T-helper 9 cell (primary cell): ENCODE measurements around the gene GPR142.

Source experiments
- DNase-seq: peaks from one replicate; pipeline ENCODE4 v3.0.0-alpha.2; 2020
- total RNA-seq, 2 donors: gene quantifications; one replicate each; lab custom pipeline; 2026; lab: John Stamatoyannopoulos, UW

The GPR142 gene, protein sequence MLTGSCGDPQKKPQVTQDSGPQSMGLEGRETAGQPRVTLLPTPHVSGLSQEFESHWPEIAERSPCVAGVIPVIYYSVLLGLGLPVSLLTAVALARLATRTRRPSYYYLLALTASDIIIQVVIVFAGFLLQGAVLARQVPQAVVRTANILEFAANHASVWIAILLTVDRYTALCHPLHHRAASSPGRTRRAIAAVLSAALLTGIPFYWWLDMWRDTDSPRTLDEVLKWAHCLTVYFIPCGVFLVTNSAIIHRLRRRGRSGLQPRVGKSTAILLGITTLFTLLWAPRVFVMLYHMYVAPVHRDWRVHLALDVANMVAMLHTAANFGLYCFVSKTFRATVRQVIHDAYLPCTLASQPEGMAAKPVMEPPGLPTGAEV
- total RNA-seq, result 0 reads per million in 2 donors

DNA sequence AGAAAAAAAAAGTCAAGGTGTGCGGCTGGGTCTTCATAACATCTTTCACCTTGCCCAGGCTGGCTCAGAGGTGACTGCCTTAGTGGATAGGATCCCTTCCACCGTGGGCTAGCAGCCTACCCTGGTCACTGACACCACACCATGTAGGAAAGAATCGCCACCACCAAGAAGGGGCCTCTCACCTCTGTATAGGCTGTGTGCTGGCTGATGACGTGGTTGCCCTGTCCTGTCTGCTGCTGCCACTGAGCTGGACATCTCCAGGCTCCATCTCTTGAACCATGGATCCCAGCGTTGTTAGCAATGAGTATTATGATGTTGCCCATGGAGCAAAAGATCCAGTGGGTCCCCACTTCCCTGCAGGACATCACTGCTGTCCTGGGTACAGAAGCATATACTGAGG, at the start of gene GPR142:
TSS of gene GPR142 (plus strand) at position 301 of the 400 bp plus-strand sequence. CDS start 2,035 bp downstream, outside the sequence.
- DNase-seq, result no peak

DNA sequence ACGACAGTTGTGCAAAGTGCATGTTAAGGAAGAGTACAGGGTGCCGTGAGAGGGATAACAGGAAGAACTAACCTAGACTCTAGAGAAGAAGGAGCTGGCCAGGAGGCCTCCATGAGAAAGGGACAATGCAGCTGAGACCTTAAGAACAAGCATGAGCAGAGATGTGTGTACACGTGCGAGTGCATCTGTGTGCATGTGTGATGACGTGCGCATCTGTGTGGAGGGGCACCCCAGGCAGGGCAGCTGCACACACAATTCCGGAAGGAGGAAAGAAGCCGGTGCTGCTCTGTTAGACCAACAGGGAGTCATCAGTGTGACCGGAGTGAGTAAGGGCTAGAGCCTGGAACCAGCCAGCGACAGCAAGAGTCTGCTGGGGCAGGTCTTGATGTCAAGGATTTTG, 48.9 kb upstream of the GPR142 start:
- no peak for DNase-seq

DNA sequence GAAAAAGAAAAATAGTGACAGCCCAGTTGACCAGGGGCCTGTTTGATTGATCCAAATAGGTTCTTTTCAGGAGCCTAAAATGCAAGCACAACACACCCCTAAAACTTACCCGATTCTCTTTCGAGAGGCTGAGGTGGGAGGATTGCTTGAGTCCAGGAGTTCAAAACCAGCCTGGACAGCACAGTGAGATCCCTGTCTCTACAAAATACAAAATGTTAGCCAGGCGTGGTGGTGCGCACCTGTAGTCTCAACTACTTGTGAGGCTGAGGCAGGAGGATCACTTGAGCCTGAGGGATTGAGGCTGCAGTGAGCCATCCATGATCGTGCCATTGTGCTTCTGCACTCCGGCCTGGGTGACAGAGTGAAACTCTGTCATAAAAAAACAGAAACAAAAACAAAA, 42.8 kb upstream of the GPR142 start:
- DNase-seq, result no peak

DNA sequence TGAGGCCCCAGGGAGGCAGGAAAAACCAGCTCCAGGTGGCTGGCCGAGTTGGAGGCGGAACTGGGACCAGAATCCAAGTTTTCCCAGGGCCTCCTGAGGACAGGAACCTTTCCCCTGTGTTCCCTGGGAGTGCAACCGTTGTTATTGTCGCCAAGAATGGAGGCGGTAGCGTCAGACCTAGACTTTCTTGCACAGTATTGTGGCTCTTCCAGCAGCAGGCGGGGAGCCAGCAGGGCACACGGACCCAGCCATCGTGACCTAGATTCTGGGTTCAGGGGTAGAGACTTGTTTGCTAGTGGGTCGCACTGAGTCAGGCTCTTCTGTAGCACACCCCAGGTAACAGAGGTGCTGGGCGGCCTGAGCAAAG, 41.9 kb upstream of the GPR142 start:
- no peak for DNase-seq

DNA sequence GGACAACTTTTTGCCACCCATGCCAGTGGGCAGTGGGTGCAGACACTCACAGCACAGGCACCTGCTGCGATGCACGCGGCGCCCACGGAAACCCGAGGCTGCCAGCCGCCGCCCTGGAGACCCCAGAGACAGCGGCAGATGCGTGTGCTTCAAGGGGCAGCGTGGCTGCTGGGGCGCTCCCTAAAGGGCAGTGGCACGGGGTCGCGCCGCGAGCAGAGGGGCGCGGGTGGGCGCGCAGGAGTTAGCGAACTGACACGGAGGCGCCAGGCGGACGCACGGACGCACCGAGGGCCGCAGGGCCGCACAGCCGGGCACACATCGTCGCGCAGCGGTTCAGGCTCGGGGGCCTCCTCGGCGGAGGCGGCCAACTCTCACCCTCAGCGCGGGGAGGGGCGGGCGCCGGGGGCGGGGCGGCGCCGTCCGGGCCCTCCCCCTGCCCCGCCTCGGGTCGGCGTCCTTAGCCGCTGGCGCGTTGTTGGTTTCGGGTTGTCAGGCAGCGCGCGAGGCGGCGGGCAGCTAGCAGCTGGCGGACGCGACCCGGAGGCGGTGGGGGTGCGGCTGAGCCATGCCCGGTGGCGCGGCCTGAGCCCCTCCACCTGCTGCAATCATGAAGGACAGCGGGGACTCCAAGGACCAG, 41.4 kb upstream of the GPR142 start, which contains the start of gene KIF19:
TSS of gene KIF19 (plus strand) at position 484 of the 637 bp plus-strand sequence. CDS start at position 608, 124 bp downstream.
- DNase-seq, result peak; percentile 49

DNA sequence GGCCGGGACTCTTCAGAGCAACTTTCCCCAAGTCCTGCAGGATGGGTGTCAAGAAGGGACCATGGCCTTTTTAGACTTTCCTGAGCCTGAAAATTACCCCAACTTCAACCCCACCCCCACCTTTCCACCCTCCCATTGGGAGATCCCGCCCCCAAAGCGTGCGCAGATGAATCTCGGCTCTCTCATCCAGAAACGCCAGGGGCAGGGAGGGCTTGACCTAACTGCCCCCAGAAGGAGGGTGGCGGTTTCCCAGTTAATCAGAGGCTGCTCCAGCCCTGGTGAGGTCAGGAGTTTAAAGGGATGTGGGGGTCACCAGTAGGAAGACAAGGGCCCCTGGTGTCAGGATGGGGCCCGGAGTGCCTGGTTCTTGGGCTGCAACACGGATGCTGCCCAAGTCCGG, 40.8 kb upstream of the GPR142 start:
- no peak for DNase-seq

DNA sequence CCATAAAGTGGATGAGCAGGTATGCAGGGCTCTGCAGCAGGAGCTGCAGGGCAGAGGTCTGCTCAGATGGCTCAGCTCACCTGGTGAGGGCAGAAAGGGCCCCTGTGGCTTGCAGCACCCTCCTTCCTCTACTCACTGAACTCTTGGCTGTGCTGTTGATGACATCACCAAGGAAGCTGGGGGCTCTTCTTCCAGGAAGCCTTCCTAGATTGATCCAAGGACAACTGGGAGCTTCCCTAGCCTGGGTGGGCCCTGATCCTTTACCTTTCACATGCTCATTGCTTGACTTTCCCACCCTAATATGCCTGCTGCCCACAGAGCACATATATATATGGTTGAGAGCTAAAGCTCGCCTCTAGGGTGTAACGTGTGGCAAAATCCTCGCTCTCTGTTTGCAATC, 38.8 kb upstream of the GPR142 start:
- no peak for DNase-seq

DNA sequence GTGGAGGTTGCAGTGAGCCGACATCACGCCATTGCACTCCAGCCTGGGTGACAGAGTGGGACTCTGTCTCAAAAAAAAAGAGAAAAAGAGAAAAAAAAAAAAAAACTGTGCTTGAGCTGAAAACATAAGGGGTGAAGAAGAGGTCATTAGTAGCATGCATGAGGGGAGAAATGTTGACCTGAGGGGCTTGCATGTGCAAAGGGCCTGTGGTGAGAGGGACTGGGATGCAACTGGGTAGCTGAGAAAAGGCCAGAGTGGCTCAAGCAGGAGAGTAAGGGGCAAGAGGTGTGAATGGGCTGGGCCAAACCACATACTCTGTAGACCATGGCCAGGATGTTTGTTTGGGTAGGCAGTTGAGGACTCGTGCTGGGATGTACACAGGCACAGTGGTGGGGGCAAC, 37.9 kb upstream of the GPR142 start:
- no peak for DNase-seq

DNA sequence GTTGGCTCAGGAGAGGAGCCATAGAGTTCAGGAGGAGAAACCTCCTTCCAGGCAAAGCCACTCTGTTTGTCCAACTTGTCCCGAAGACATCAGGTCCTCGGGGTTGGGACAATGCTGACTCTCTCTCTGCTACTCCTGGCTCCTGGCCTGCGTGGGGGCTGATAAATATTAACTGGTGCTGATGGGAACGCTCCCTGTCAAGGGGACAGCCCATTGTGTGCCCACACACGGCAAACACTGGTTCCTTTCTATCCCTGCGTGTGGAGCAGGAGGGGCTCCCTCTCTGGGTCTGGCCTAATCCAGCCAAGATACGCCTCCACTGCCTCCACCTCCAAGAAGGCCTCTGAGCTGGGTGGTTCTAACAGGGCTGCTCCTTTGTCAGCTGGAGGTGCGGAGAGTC, 36.9 kb upstream of the GPR142 start:
- no peak for DNase-seq

DNA sequence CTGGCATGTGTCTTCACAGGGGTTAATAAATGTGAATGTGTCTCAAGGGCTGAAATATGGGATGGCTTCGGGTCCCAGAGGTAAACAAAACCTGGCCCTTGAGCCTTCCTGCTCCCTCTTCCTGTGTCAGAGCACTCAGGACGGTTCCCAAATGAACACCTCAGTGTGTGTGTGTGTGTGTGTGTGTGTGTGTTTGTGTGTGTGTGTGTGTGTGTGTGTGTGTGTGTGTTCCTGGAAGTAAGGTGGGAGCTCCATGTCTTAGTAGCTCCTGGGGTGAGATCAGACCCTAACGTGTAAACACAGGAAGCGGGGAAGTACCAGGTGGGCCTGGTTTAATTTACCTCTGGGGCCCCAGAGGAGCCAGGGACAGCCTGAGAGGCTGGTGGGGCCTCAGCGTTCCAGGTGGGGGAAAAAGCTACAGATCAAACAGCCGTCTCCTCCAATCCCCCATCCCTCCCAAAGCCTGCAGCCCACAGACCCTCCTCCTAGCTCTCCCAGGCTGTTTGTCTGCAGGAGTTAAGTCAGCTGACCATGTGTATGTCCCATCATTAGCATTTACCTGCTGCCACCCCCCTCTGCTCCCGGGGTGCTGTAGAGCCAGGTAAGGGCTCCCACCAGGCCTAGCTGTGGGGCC, 35.2 kb upstream of the GPR142 start:
- no peak for DNase-seq

DNA sequence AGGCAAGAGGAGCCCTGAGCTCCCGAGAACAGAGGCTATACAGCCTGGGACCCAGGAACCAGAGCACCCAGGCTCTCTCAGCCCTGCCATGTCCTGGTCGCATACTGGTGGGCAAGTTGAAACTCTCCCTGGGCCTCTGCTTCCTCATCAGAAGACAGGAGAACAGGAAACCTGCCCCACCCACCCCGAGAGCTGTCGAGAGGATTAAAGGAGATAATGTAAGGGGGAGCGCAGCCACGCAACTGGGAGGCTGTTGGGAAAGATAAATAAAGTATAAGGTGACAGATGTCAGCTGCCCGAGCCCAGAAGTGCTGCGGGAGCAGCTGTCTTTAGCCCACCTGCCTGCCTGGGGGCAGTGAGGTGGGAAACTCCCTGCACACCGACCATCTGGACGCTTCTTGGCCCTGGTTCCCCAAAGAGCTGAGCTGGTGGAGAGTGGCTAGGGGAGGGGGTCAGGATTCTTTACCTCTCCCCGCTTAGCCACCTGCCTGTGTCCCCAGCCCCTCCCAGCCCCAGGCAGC, 34.5 kb upstream of the GPR142 start:
- no peak for DNase-seq

DNA sequence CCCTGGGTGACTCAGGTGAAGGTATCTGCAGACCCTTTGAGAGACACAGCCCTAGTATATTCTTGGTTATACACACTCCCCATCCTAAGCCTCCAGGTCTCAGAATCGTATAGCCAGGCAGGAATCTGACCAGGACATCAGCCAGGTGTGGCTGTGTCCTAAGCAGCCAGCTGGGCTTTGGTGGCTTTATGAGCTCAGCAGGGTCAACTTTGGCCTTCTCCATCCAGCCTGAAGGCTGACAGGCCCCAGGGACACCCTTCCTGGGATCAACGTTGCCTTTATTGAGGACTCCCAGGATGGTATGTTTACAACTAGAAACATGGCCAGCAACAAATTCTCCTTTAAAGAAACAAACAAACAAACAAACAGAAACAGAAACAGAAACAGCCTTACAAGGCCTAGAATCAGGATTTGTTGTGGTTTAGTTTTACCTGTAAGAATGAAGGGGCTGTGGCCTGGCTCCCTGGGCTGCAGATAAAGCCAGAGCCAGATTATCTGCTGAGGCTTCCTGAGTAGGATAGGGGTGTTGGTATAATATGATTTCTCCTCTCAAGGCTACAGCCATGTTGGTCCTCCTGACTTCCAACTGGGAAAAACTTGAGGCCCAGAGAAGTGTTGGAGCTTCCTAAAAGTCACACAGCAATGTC, 32.8 kb upstream of the GPR142 start:
- no peak for DNase-seq

DNA sequence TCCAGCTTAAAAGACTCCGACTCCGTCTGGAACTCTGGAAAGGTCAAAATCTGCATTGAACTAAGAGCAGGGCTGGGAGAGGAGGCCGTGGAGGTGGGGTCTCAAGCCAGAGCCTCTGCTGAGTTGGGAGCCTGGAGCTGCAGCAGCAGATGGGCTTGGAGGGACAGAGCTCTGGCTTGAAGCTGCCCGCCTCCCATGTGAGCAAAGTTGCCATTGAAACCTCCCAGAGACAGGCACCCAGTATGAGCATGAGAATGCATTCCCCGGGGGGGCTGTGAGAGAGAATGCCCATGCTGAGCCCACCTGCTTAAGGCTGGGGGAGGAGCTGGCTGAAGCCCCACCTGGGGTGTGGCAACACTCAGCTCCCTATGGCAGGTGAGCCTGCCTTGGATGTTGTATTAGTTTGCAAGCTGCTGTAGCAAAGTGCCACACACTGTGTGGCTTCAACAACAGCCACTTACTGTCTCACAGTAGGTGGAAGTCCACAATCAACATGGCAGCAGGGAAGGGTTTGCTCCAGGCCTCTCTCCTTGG, 31.7 kb upstream of the GPR142 start:
- no peak for DNase-seq

DNA sequence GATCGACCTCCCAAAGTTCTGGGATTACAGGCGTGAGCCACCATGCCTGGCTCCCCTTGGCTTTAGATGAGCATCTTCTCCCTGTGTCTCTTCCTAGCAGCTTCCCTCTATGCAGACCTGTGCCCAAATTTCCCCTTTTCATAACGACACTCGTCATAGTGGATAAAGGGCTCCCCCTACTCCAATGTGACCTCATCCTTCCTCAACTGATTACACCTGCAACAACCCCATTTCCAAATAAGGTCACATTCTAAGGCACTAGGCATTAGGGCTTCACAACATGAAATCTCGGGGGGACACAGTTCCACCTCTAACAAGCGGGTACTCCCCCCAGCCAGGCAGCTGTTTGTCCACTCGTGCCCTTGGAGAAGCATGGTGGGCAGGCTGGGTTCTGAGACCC, 31.0 kb upstream of the GPR142 start:
- DNase-seq, result no peak

DNA sequence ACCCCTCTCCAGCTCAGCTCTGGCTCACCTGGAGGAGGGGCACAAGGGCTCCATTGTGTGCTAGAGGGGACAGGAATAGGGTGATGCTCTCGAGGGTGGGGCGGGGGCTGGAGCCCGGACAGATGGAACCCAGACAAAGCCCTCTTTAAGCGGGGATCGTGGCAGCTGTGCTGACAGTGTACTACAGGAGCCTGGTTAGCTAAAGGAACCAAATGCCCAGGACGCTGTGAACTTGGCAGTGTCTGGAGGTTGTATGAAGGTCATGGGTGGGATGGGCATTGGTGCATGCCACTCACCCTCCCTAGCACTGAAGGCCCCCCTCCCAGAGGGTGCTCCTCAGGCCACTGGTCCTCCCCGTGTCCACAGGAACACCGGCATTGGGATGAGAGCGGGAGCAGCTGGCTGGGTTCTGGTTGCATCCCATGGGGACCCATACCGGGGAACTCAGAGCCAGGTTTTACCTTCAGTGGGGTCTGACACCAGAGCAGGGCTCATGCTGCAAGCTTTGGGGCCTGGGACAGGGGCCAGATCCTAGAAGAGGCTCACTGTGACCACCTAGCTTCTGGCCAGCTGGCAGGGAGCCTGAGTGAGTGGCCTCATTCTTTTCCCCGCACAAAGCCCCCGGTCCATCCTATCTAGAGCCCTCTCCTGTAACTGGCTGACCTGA, 29.3 kb upstream of the GPR142 start:
- no peak for DNase-seq

DNA sequence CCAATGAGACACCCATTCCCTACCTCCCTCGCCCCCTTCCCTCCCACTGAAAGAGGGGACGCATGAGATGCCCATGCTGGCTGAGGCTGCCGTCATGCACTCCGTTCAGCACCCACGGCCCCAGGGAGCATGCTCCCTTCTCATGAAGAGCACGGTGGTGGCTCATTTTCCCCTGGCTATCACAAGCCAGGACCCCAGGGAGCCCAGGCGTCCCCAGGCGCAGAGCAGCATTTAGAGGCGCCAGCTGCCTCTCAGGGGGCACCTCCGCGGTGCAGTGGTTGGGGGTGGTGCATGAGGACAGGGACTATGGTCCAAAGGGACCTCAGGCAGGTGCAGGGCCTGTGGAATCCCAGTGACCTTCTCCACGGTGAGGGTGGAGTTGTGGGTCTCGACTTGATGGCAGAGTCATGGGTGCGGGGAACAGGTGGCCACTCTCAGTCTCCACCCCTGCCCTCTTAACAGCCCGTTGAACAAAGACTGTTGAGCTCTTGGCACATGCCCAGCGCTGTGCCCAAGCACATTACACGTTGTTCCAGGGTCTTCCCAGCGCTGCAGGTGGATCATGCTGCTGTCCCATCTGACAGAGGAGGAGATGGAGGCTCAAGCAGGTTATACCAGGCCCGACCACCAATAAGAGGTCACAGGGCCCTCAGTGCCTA, 27.6 kb upstream of the GPR142 start:
- DNase-seq, result no peak

DNA sequence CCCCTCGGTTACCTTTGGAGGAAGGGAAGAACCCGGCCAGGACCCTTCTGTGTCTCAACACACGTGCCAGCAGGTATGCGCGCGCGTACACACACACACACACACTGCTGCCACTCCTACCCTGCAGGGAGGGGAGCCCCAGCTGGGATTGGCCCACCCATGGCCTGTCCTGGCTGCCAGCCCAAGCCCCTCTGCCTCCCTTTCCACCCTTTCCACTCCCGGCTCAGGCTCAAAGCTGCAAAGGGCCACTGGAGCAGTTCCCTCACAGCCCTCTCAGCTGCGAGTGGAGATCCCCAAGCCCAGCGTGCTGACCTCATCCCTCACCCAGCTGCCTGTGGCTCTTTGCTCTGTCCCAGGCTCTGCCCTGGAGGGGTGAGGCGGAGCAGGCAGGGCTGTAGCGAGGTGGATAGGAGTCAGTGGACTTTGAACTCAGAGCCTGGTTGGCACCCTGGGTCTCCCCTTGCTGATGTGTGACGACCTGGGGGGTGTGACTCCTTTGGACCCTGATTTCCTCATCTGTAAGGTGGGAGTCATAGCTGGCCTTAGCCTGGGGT, 26.8 kb upstream of the GPR142 start:
- no peak for DNase-seq

DNA sequence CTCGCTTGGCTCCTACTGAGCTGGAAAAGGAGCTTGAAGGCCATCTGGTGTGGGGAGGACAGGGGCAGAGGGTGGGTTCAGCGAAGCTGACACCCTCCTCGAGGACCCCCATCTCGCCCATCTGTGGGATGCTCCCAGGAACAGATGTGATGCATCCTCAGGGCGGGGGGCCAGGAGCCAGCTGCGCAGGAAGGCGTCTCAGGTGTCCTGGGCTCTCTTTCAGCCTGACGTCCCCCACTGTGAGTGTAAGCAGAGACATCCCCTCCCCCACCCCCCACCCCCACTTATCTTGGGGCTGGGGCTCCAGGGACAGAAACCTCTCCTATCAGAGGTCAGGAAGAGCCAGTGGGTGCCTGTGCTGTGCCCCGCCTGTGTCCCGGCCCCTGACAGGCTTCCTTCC, 25.1 kb upstream of the GPR142 start:
- no peak for DNase-seq

DNA sequence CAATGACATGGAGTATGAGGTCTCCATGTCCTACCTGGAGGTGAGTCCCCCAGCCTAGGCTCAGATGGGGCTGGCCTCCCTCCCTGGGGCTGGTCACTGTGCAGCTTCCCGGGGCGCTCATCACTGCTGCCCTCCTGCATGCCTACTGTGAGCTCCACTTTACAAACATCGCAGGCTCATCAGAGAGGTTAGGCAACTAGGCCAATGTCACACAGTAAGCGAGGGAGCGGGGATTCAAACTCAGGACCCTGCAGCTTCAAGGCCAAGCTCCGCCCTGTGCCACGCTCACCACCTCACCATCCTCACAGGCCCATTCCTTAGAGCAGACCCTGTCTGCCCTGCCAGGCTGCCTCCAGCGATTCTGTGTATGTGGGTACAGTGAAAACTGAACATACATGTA, 24.2 kb upstream of the GPR142 start:
- no peak for DNase-seq

DNA sequence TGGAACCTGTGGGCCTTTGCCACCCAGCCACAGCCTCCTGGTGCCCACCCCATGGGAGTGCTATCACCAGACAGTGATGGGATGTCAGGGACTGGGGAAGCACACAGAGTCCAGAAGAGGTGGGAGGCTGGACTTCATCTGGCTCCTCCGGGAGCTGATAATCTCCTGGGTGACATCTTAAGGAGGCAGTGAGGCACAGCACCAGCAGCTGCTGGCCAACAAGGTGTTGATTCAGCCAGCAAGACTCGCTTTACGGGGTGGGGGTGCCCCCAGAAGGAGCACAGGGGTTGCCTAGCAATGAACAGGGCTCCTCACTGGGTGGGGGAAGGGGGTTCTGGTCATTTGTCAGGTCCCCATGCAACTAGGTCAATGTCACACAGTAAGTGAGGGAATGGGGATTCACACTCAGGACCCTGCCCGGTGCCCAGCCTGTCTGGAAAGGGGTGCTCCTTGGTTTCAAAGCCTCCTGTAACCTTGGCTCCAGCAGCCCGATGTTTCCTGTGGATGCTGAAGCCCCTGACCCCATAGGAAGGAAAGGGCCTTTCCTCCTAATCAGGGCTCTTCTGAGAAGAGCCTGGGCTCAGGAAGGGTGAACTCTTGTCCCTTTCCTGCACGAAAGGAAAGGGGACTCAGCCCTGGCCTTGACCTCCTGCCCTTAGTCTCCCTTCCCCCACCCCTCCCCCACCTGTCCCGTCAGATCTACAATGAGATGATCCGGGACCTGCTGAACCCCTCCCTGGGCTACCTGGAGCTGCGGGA, 23.6 kb upstream of the GPR142 start:
- DNase-seq, result no peak

DNA sequence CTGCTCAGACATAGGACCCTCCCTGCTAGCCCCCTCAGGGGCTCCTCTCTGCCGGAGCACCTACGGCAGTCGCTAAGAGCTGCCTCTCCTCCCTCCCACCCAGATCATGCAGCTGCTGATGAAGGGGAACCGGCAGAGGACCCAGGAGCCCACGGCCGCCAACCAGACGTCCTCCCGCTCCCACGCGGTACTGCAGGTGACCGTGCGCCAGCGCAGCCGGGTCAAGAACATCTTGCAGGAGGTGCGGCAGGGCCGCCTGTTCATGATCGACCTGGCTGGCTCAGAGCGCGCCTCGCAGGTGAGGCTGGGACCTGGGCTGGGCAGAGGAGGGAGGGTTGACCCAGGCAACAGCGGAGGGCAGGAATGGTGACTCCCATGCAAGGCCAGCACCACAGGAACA, 22.6 kb upstream of the GPR142 start:
- DNase-seq, result no peak
